ENCODE data around the gene SETD1B. TPM values are rescaled to one million over a fixed set of nuclear protein-coding genes. Genes with fewer than 3 reads are reported as not detected.

The SETD1B gene
- total and polyA plus RNA-seq, 2 donors (not counting 1 experiment from before 2014, with no cell fraction given), result 1.2 to 3.5 TPM

DNA sequence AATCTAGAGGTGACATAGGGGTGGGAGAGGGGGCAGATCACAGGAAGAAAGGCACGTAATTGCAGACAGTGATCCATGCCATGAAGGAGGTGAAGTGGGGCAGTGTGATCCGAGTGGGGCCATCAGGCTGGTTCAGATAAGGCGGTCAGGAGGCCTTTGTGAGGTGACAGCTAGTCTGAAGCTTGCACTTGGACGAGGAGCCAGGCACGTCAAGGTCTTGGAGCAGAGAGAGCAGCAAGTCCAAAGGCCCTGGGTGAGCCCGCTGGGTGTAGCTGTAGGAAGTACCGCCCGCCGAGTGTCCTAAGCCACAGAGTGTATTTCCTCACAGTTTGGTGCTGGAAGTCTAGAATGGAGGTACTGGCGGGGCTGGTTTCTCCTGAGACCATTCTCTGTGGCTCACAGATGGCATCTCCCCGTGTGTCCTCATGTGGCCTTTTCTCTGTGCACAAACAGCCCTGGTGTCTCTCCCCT is 33.9 kb upstream of the SETD1B start:
- Histone ChIP-seq H3K36me3 (ENCODE audit: control insufficient read depth, insufficient read depth, low read length) (no peaks in the 10 kb centered on the region), H3K79me2 (ENCODE audit: control insufficient read depth, insufficient read depth, low read length) (no peaks in the 10 kb centered on the region), H3K4me1 (ENCODE audit: control insufficient read depth, extremely low read depth, insufficient read depth, low read length) (peaks cover 34% of the 10 kb centered on the region), H4K20me1 (ENCODE audit: control insufficient read depth, extremely low read depth, insufficient read depth, low read length) (no peaks in the 10 kb centered on the region), H3K27me3 (ENCODE audit: control insufficient read depth, insufficient read depth, low read length) (no peaks in the 10 kb centered on the region), H3K4me3 (replicated peaks in 1 of 4; ENCODE audit: control extremely low read depth in 1 of 4, insufficient read depth in 1 of 4, low read depth in 3 of 4, low read length in 4 of 4) (no peak overlapping the region), H2AFZ (ENCODE audit: low read length) (no peak overlapping the region), H3K4me2 (ENCODE audit: extremely low read depth, insufficient read depth, low read length) (no peak overlapping the region), H3K27ac (ENCODE audit: insufficient read depth, low read length) (no peak overlapping the region), H3K9ac (ENCODE audit: insufficient read depth, low read length) (no peak overlapping the region), H3K9me3 (ENCODE audit: control insufficient read depth, insufficient read depth, low read depth, low read length) (no peaks in the 10 kb centered on the region)
- TF ChIP-seq, protein P1, sequence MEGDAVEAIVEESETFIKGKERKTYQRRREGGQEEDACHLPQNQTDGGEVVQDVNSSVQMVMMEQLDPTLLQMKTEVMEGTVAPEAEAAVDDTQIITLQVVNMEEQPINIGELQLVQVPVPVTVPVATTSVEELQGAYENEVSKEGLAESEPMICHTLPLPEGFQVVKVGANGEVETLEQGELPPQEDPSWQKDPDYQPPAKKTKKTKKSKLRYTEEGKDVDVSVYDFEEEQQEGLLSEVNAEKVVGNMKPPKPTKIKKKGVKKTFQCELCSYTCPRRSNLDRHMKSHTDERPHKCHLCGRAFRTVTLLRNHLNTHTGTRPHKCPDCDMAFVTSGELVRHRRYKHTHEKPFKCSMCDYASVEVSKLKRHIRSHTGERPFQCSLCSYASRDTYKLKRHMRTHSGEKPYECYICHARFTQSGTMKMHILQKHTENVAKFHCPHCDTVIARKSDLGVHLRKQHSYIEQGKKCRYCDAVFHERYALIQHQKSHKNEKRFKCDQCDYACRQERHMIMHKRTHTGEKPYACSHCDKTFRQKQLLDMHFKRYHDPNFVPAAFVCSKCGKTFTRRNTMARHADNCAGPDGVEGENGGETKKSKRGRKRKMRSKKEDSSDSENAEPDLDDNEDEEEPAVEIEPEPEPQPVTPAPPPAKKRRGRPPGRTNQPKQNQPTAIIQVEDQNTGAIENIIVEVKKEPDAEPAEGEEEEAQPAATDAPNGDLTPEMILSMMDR (conservative IDR thresholded peaks at IDR 0.05 in 1 of 2, IDR thresholded peaks at IDR 0.05 in 1 of 2; ENCODE audit: low read depth in 1 of 2, low read length in 2 of 2), result no peak
- TF ChIP-seq EZH2 (IDR thresholded peaks at IDR 0.05; ENCODE audit: low read length, missing control alignments), result no peak
- DNase-seq (ENCODE audit: low read depth in 2 of 2), result no peak

DNA sequence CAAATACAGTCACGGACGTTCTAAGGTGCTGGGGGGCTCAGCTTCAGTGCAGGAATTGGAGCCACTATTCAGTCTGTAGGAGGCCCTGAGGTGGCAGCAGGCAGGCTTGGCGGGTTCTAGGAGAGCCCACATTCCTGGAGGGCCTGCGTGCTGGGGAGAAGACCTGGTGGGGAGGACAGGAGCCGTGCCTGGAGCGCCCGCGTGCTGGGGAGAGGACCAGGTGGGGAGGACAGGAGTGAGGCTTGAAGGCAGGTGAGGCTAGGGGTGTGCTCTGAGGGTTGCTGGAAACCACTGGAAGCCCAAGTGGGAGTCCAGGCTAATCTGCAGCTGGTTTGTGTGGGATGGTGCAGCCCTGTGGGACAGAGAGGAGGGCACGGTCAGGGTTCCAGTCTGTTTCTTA is 33.4 kb upstream of the SETD1B start:
- Histone ChIP-seq H3K79me2 (ENCODE audit: control insufficient read depth, insufficient read depth, low read length) (no peaks in the 10 kb centered on the region), H3K4me1 (ENCODE audit: control insufficient read depth, extremely low read depth, insufficient read depth, low read length) (peaks cover 30% of the 10 kb centered on the region), H3K4me2 (ENCODE audit: extremely low read depth, insufficient read depth, low read length) (no peak overlapping the region), H3K36me3 (ENCODE audit: control insufficient read depth, insufficient read depth, low read length) (no peaks in the 10 kb centered on the region), H4K20me1 (ENCODE audit: control insufficient read depth, extremely low read depth, insufficient read depth, low read length) (no peaks in the 10 kb centered on the region), H3K27ac (ENCODE audit: insufficient read depth, low read length) (no peak overlapping the region), H3K9ac (ENCODE audit: insufficient read depth, low read length) (no peak overlapping the region), H3K4me3 (replicated peaks in 1 of 4; ENCODE audit: control extremely low read depth in 1 of 4, insufficient read depth in 1 of 4, low read depth in 3 of 4, low read length in 4 of 4) (no peak overlapping the region), H3K9me3 (ENCODE audit: control insufficient read depth, insufficient read depth, low read depth, low read length) (no peaks in the 10 kb centered on the region), H3K27me3 (ENCODE audit: control insufficient read depth, insufficient read depth, low read length) (no peaks in the 10 kb centered on the region), H2AFZ (ENCODE audit: low read length) (no peak overlapping the region)
- DNase-seq (ENCODE audit: low read depth in 2 of 2), result no peak
- no peak for TF ChIP-seq EZH2 (IDR thresholded peaks at IDR 0.05; ENCODE audit: low read length, missing control alignments)
- TF ChIP-seq, protein P1 (conservative IDR thresholded peaks at IDR 0.05 in 1 of 2, IDR thresholded peaks at IDR 0.05 in 1 of 2; ENCODE audit: low read depth in 1 of 2, low read length in 2 of 2), result no peak

DNA sequence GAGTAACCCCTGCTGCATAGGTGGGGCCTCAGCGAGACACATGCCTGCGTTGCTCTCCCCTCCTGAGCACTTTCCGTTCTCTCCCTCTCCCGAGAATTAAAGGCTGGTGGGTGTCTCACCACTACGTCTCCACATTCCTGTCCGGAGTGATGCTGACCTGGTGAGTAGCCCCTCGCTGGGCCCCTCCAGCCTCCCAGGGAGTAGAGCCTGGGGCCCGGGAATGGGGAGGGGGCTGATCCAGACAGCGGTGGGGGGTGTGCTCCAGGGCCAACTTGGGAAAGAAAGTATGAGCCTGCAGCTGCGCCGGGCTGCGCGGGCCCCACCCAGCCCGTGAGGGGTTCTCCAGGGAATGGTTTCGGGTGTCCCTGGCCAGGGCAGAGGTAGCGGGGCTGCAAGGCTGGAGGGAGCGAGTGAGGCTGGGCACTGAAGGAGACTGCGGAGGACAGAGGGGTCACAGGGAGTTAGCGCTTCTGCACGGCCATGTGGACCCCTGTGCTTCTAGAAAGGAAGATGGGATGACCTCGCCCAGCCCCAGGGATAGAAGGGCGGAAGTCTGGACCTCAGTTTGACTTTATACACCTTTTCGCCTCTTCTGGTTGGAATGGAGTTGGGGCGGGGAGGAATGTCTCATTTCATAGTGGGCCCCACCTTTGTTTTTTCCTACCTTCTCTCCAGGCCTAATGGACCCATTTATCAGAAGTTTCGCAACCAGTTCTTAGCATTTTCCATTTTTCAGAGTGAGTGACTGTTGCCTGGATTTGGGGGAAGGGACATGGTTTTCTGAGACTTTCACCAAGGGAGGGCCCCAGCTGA is 32.8 kb upstream of the SETD1B start:
- Histone ChIP-seq H3K4me3 (replicated peaks in 1 of 4; ENCODE audit: control extremely low read depth in 1 of 4, insufficient read depth in 1 of 4, low read depth in 3 of 4, low read length in 4 of 4) (no peak overlapping the region), H3K79me2 (ENCODE audit: control insufficient read depth, insufficient read depth, low read length) (no peaks in the 10 kb centered on the region), H2AFZ (ENCODE audit: low read length) (no peak overlapping the region), H3K27ac (ENCODE audit: insufficient read depth, low read length) (no peak overlapping the region), H3K27me3 (ENCODE audit: control insufficient read depth, insufficient read depth, low read length) (no peaks in the 10 kb centered on the region), H3K9ac (ENCODE audit: insufficient read depth, low read length) (no peak overlapping the region), H3K9me3 (ENCODE audit: control insufficient read depth, insufficient read depth, low read depth, low read length) (no peaks in the 10 kb centered on the region), H4K20me1 (ENCODE audit: control insufficient read depth, extremely low read depth, insufficient read depth, low read length) (no peaks in the 10 kb centered on the region), H3K4me2 (ENCODE audit: extremely low read depth, insufficient read depth, low read length) (no peak overlapping the region), H3K4me1 (ENCODE audit: control insufficient read depth, extremely low read depth, insufficient read depth, low read length) (peaks cover 24% of the 10 kb centered on the region), H3K36me3 (ENCODE audit: control insufficient read depth, insufficient read depth, low read length) (peaks cover 5% of the 10 kb centered on the region)
- TF ChIP-seq, protein P1 (conservative IDR thresholded peaks at IDR 0.05 in 1 of 2, IDR thresholded peaks at IDR 0.05 in 1 of 2; ENCODE audit: low read depth in 1 of 2, low read length in 2 of 2), result no peak
- TF ChIP-seq EZH2 (IDR thresholded peaks at IDR 0.05; ENCODE audit: low read length, missing control alignments), result no peak
- DNase-seq (ENCODE audit: low read depth in 2 of 2), result no peak

All from fibroblast of lung (primary cell).